H1 (cell line): ENCODE data around the gene C1RL. TPM values are rescaled to one million over a fixed set of nuclear protein-coding genes. Genes with fewer than 3 reads are reported as not detected.
A peak's percentile ranks its signal among the peaks of the same experiment; 100 is the strongest.

Source experiments
- CTCF ChIA-PET: fragments of 300-600 bp; sonication (Branson Sonifier 250); formaldehyde crosslinking; loops from one replicate; lab custom pipeline; 2021; ENCODE audit not compliant: partially characterized antibody; lab: Charles Lee
- POLR2A ChIA-PET: fragments of 300-600 bp; sonication (Branson Sonifier 250); formaldehyde crosslinking; loops from one replicate; lab custom pipeline; 2021; ENCODE audit warnings: inconsistent platforms; ENCODE audit not compliant: partially characterized antibody; lab: Charles Lee
- DNase-seq, 2 experiments: peaks; one replicate each; pipeline versions ENCODE4 v3.0.0 to v3.0.0-alpha.2; 2010 to 2022; ENCODE audit warnings: low spot score in 2 of 2, low read depth in 1 of 2, mixed read lengths in 1 of 2
- FAIRE-seq: peaks from 2 replicates; lab custom pipeline; 2011; peaks lifted over from hg19 to GRCh38; lab: Jason Lieb, UNC
- H2AFZ ChIP-seq: 2 replicates; pipeline ENCODE4 v1.8.1; 2012; ENCODE audit warnings: low read length, inconsistent platforms
- H2AK5ac ChIP-seq: 2 replicates; pipeline ENCODE4 v1.6.1; 2013; ENCODE audit warnings: low read depth, low read length
- H2BK120ac ChIP-seq: replicated peaks from 2 replicates; pipeline ENCODE3; 2013; ENCODE audit warnings: low read depth, low read length, inconsistent platforms
- H2BK12ac ChIP-seq: 2 replicates; pipeline ENCODE4 v1.6.1; 2013; ENCODE audit warnings: low read depth, low read length
- H2BK15ac ChIP-seq: 2 replicates; pipeline ENCODE4 v1.6.1; 2013; ENCODE audit warnings: low read length
- H2BK20ac ChIP-seq: 2 replicates; pipeline ENCODE4 v1.6.1; 2013; ENCODE audit warnings: low read length
- H2BK5ac ChIP-seq: 2 replicates; pipeline ENCODE4 v1.6.1; 2013; ENCODE audit warnings: low read depth, low read length
- H3K14ac ChIP-seq: 2 replicates; pipeline ENCODE4 v1.6.1; 2013; ENCODE audit warnings: inconsistent platforms; ENCODE audit not compliant: insufficient read length
- H3K18ac ChIP-seq: 2 replicates; pipeline ENCODE4 v1.6.1; 2013; ENCODE audit warnings: low read length; ENCODE audit errors: extremely low read depth
- H3K23ac ChIP-seq: 2 replicates; pipeline ENCODE4 v1.6.1; 2013; ENCODE audit warnings: inconsistent platforms; ENCODE audit not compliant: insufficient read length
- H3K23me2 ChIP-seq: 2 replicates; pipeline ENCODE4 v1.6.1; 2013; ENCODE audit warnings: low read depth, low read length
- H3K27ac ChIP-seq: 2 replicates; pipeline ENCODE4 v1.6.1; 2011; ENCODE audit warnings: low read depth, low read length, inconsistent platforms
- H3K27me3 ChIP-seq, 4 experiments: replicated peaks in 1 of 4; 1 replicate in 1 of 4; 2 replicates in 3 of 4; pipeline versions ENCODE4 v1.6.1 to v1.8.1; 2011 to 2013; ENCODE audit warnings: low read length in 3 of 4, mild to moderate bottlenecking in 3 of 4, inconsistent platforms in 2 of 4, mixed read lengths in 2 of 4, moderate library complexity in 1 of 4; ENCODE audit not compliant: control insufficient read depth in 3 of 4, insufficient read depth in 3 of 4; ENCODE audit errors: extremely low read depth in 1 of 4
- H3K36me3 ChIP-seq, 4 experiments: 2 replicates each; pipeline versions ENCODE4 v1.6.1 to v1.8.1; 2011 to 2013; ENCODE audit warnings: mild to moderate bottlenecking in 4 of 4, low read length in 3 of 4, moderate library complexity in 2 of 4, control low read depth in 1 of 4, inconsistent platforms in 1 of 4; ENCODE audit not compliant: insufficient read depth in 4 of 4, control insufficient read depth in 2 of 4
- H3K4ac ChIP-seq: replicated peaks from 2 replicates; pipeline ENCODE3; 2013; ENCODE audit warnings: low read length, low read depth, mixed read lengths, inconsistent platforms; ENCODE audit not compliant: insufficient read length
- H3K4me1 ChIP-seq, 4 experiments: replicated peaks in 1 of 4; 1 replicate in 1 of 4; 2 replicates in 3 of 4; pipeline versions ENCODE4 v1.6.1 to v1.8.1; 2011 to 2013; ENCODE audit warnings: low read length in 3 of 4, inconsistent platforms in 2 of 4, mixed read lengths in 1 of 4; ENCODE audit not compliant: insufficient read depth in 4 of 4, control insufficient read depth in 3 of 4
- H3K4me2 ChIP-seq, 2 experiments: 2 replicates each; pipeline versions ENCODE4 v1.6.1 to v1.8.1; 2011 to 2013; ENCODE audit warnings: low read depth in 2 of 2, low read length in 2 of 2, control low read depth in 1 of 2, inconsistent platforms in 1 of 2, mild to moderate bottlenecking in 1 of 2; ENCODE audit not compliant: insufficient read depth in 1 of 2
- H3K4me3 ChIP-seq, 4 experiments: fragments of 200-600, 300-600 bp in 1 of 4; sonication (generic), shearing (Covaris generic), sonication (Bioruptor Twin) in 1 of 4; 2 replicates each; pipeline versions ENCODE4 v1.5.1 to v1.8.1; 2011 to 2016; ENCODE audit warnings: low read length in 4 of 4, low read depth in 3 of 4, control low read depth in 2 of 4, inconsistent platforms in 2 of 4, mild to moderate bottlenecking in 2 of 4, mixed read lengths in 1 of 4, moderate library complexity in 1 of 4; ENCODE audit not compliant: insufficient read depth in 2 of 4; ENCODE audit errors: extremely low read depth in 1 of 4
- H3K56ac ChIP-seq: replicated peaks from 2 replicates; pipeline ENCODE3; 2013; ENCODE audit warnings: low read depth, mild to moderate bottlenecking, mixed read lengths, low read length, inconsistent platforms; ENCODE audit not compliant: insufficient read length
- H3K79me1 ChIP-seq: 2 replicates; pipeline ENCODE4 v1.6.1; 2013; ENCODE audit warnings: low read depth, low read length, control low read depth
- H3K79me2 ChIP-seq, 2 experiments: 2 replicates each; pipeline versions ENCODE4 v1.6.1 to v1.8.1; 2012 to 2013; ENCODE audit warnings: low read length in 2 of 2, mild to moderate bottlenecking in 2 of 2, inconsistent platforms in 1 of 2; ENCODE audit not compliant: insufficient read depth in 2 of 2, control insufficient read depth in 1 of 2
- H3K9ac ChIP-seq, 4 experiments: replicated peaks in 1 of 4; 1 replicate in 1 of 4; 2 replicates in 3 of 4; pipeline versions ENCODE4 v1.6.1 to v1.8.1; 2011 to 2013; ENCODE audit warnings: low read depth in 3 of 4, low read length in 3 of 4, control low read depth in 2 of 4, mild to moderate bottlenecking in 2 of 4, moderate library complexity in 2 of 4, inconsistent platforms in 1 of 4; ENCODE audit errors: extremely low read depth in 1 of 4
- H3K9me3 ChIP-seq, 2 experiments: 2 replicates each; pipeline versions ENCODE4 v1.6.1 to v1.8.1; 2012 to 2013; ENCODE audit warnings: mild to moderate bottlenecking in 2 of 2, moderate library complexity in 2 of 2, control low read depth in 1 of 2, inconsistent platforms in 1 of 2, low read depth in 1 of 2, low read length in 1 of 2, mixed read lengths in 1 of 2; ENCODE audit not compliant: insufficient read depth in 2 of 2
- H4K20me1 ChIP-seq, 2 experiments: replicated peaks in 1 of 2; 2 replicates each; pipeline versions ENCODE3 to v1.8.1; 2011 to 2013; ENCODE audit warnings: inconsistent platforms in 2 of 2, low read length in 2 of 2, mild to moderate bottlenecking in 1 of 2; ENCODE audit not compliant: insufficient read depth in 2 of 2, control insufficient read depth in 1 of 2
- H4K5ac ChIP-seq: 2 replicates; pipeline ENCODE4 v1.6.1; 2013; ENCODE audit warnings: low read length, low read depth, mixed read lengths, inconsistent platforms; ENCODE audit not compliant: insufficient read length
- H4K8ac ChIP-seq: 2 replicates; pipeline ENCODE4 v1.8.0; 2013; ENCODE audit warnings: mild to moderate bottlenecking, moderate library complexity, low read length, inconsistent platforms; ENCODE audit not compliant: insufficient read depth; ENCODE audit errors: extremely low read depth
- H4K91ac ChIP-seq: replicated peaks from 2 replicates; pipeline ENCODE3; 2013; ENCODE audit warnings: low read length, mixed read lengths, inconsistent platforms; ENCODE audit not compliant: insufficient read length
- BRCA1 ChIP-seq: IDR thresholded peaks from 2 replicates; pipeline ENCODE4 v1.6.1; 2012; ENCODE audit warnings: low read depth, low read length, improper control_type of control experiment
- CEBPB ChIP-seq: IDR thresholded peaks from 2 replicates; pipeline ENCODE4 v1.6.1; 2012; ENCODE audit warnings: low read depth, low read length
- CHD2 ChIP-seq: IDR thresholded peaks from 2 replicates; pipeline ENCODE4 v1.6.1; 2012; ENCODE audit warnings: low read length, improper control_type of control experiment
- GTF2F1 ChIP-seq: IDR thresholded peaks from 2 replicates; pipeline ENCODE4 v1.6.1; 2012; ENCODE audit warnings: low read depth, low read length, improper control_type of control experiment, borderline replicate concordance
- JUN ChIP-seq: IDR thresholded peaks from 2 replicates; pipeline ENCODE4 v1.6.1; 2011; ENCODE audit warnings: low read depth, mild to moderate bottlenecking, improper control_type of control experiment, low read length
- KDM5A ChIP-seq: fragments of 200-600 bp; IDR thresholded peaks from 2 replicates; pipeline ENCODE4 v1.7.1; 2012; ENCODE audit warnings: mild to moderate bottlenecking, low read length, inconsistent platforms, mixed read lengths
- NANOG ChIP-seq: IDR thresholded peaks from 2 replicates; pipeline ENCODE4 v1.6.1; 2011; ENCODE audit warnings: low read length, low read depth, mild to moderate bottlenecking, inconsistent platforms; ENCODE audit not compliant: insufficient read depth, poor library complexity, severe bottlenecking
- PHF8 ChIP-seq: fragments of 200-600 bp; sonication (generic); conservative IDR thresholded peaks from 2 replicates; pipeline ENCODE4 v1.7.1; 2012; ENCODE audit warnings: low read depth, mild to moderate bottlenecking, inconsistent platforms, low read length, moderate library complexity
- RNF2 ChIP-seq: fragments of 200-900, 300-1000 bp; sonication (generic); IDR thresholded peaks from 2 replicates; pipeline ENCODE4 v1.7.1; 2016; ENCODE audit warnings: borderline replicate concordance, low read depth, mild to moderate bottlenecking, antibody characterized with exemption, low read length; ENCODE audit not compliant: poor library complexity, severe bottlenecking; ENCODE audit errors: missing control alignments
- SIN3A ChIP-seq, 2 experiments: IDR thresholded peaks in 1 of 2; conservative IDR thresholded peaks in 1 of 2; 2 replicates each; pipeline ENCODE4 v1.6.1; 2011 to 2012; ENCODE audit warnings: low read length in 2 of 2, improper control_type of control experiment in 1 of 2, low read depth in 1 of 2, mild to moderate bottlenecking in 1 of 2
- SP1 ChIP-seq: IDR thresholded peaks from 2 replicates; pipeline ENCODE4 v1.6.1; 2011; ENCODE audit warnings: low read depth, low read length
- SUZ12 ChIP-seq: fragments of 200-600 bp; sonication (generic); IDR thresholded peaks from 2 replicates; pipeline ENCODE4 v1.6.1; 2012; ENCODE audit warnings: mild to moderate bottlenecking, inconsistent platforms, low read length, moderate library complexity, mixed read lengths
- TBP ChIP-seq: IDR thresholded peaks from 2 replicates; pipeline ENCODE4 v1.6.1; 2011; ENCODE audit warnings: low read depth, low read length, improper control_type of control experiment
- TEAD4 ChIP-seq: IDR thresholded peaks from 2 replicates; pipeline ENCODE4 v1.6.1; 2012; ENCODE audit warnings: low read depth, low read length, inconsistent platforms, mixed read lengths
- WGBS, 2 experiments: shearing (Covaris generic) in 1 of 2; methylation state at CpG; one replicate each; pipeline versions ENCODE4 v1.1.6 to v1.1.7; 2013 to 2015; ENCODE audit warnings: low lambda C conversion rate in 2 of 2, mixed read lengths in 2 of 2, inconsistent platforms in 1 of 2, low coverage in 1 of 2, missing lambda C conversion rate in 1 of 2; ENCODE audit not compliant: insufficient replicate concordance in 2 of 2, insufficient coverage in 1 of 2, insufficient read length in 1 of 2; ENCODE audit errors: extremely low coverage in 1 of 2, missing lambda C conversion rate in 1 of 2; 5-methylcytosine and 5-hydroxymethylcytosine counted together
- polyA plus RNA-seq, 7 experiments: library from polyadenylated mRNA; depleted of rRNA in 3 of 7; stranded (reverse) in 5 of 7; unstranded in 2 of 7; fragments of >200 nt in 5 of 7; fragments of 200-250 nt in 2 of 7; gene quantifications; 1 replicate in 5 of 7; 2 replicates in 1 of 7; 4 replicates in 1 of 7; pipeline versions ENCODE4 v1.2.1 to v1.2.3, GENCODE V29; 2011 to 2013; ENCODE audit warnings: missing spikeins in 2 of 7, mixed read lengths in 2 of 7
- total RNA-seq: library from RNA; stranded (reverse); fragmentation: NEBNext Ultra II Directional; extraction: Animal tissue kit (Norgen Biotek cat#: 25700); gene quantifications from 2 replicates; pipeline ENCODE4 v1.2.1, GENCODE V29; 2021

C1RL gene
- total and polyA plus RNA-seq, 2 of the 8 experiments (the other 6 are each of a cell fraction or from before 2014, with no cell fraction given) = 11.4 to 15.5 TPM

DNA sequence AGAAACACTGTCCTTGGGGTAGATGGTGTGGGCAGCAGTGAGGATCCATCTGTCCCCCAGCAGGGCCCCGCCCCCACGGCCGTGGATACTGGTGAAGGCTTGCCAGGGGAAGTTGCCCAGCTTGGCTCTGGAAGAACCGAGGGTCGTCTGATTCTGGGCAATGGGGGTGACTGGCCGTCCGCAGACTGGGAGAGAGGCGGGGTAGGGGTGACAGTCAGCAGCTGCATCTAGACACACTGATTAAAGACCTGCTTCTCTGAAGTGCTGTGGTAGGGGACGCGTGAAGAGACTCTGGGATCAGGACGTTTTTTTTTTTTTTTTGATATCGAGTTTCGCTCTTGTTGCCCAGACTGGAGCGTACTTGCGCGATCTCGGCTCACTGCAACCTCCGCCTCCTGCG lies 12.0 kb downstream of the C1RL start:
- Histone ChIP-seq H2BK12ac (no peak overlapping the region), H3K9me3 (no peaks in the 10 kb centered on the region), H4K8ac (no peak overlapping the region), H3K79me1 (no peaks in the 10 kb centered on the region; the same call in 1 of the 2 replicates), H3K36me3 (peaks cover 0 to 11% (median 2%) of the 10 kb centered on the region in 4 experiments; a peak in 3 of 8 replicates), H3K23ac (no peak overlapping the region), H2AFZ (no peak overlapping the region), H3K9ac (no peak overlapping the region), H2BK5ac (0 out of 2 replicates have a peak overlapping the region, but pooled peaks have one; percentile 24), H4K20me1 (peaks cover 0 to 5% of the 10 kb centered on the region in 2 experiments), H2BK120ac (no peak overlapping the region), H3K4me1 (peaks cover 0 to 5% (median 3%) of the 10 kb centered on the region in 4 experiments; a peak in 6 of 7 replicates), H3K4me2 (no peak overlapping the region), H3K27ac (no peak overlapping the region), H4K5ac (no peak overlapping the region), H3K4ac (no peak overlapping the region), H3K79me2 (no peaks in the 10 kb centered on the region), H3K14ac (no peak overlapping the region), H3K18ac (no peak overlapping the region), H4K91ac (no peak overlapping the region), H3K27me3 (no peaks in the 10 kb centered on the region), H2BK20ac (no peak overlapping the region), H3K23me2 (peaks cover 1% of the 10 kb centered on the region; the same call in 1 of the 2 replicates), H2BK15ac (no peak overlapping the region), H3K4me3 (no peak overlapping the region), H3K56ac (no peak overlapping the region), H2AK5ac (no peak overlapping the region)
- DNase-seq = no peak
- ChIA-PET CTCF (interaction anchor here (0.8 to 2.2 kb wide), 6 partner anchors 11 to 128 kb away, joined by 3 to 17 read pairs (median 5); partner anchors contain the start of gene C1RL), POLR2A (interaction anchor here (0.7 to 5.6 kb wide), 9 partner anchors 8 to 1815 kb away, joined by 3 to 42 read pairs (median 3); partner anchors contain the start of genes C12orf57, C1RL, C1S and RNU7-1)
- 90% methylated on average over 18 of the region's 19 CpGs; no CpG with 5 or more reads in 1 of the 2 experiments for WGBS, 2 experiments
- FAIRE-seq = no peak
- TF ChIP-seq SIN3A (conservative IDR thresholded peaks at IDR 0.05 in 1 of 2, IDR thresholded peaks at IDR 0.05 in 1 of 2; ENCODE audit: low read depth in 1 of 2, low read length in 2 of 2) (no peak), RNF2 (no peak), CEBPB (no peak), KDM5A (no peak), BRCA1 (no peak), TEAD4 (no peak), GTF2F1 (no peak), SUZ12 (no peak), NANOG (no peak), CHD2 (no peak), PHF8 (no peak), TBP (no peak), SP1 (no peak), JUN (no peak)
